Anterior cingulate cortex (tissue), 58 donors: ENCODE data around the gene RPS6KA2.
A peak's percentile ranks its signal among the peaks of the same experiment; 100 is the strongest.

Experiments
- DNase-seq, 58 donors: peaks; one replicate each; lab custom pipeline; 2025; lab: John Stamatoyannopoulos, UW

The RPS6KA2 gene

DNA sequence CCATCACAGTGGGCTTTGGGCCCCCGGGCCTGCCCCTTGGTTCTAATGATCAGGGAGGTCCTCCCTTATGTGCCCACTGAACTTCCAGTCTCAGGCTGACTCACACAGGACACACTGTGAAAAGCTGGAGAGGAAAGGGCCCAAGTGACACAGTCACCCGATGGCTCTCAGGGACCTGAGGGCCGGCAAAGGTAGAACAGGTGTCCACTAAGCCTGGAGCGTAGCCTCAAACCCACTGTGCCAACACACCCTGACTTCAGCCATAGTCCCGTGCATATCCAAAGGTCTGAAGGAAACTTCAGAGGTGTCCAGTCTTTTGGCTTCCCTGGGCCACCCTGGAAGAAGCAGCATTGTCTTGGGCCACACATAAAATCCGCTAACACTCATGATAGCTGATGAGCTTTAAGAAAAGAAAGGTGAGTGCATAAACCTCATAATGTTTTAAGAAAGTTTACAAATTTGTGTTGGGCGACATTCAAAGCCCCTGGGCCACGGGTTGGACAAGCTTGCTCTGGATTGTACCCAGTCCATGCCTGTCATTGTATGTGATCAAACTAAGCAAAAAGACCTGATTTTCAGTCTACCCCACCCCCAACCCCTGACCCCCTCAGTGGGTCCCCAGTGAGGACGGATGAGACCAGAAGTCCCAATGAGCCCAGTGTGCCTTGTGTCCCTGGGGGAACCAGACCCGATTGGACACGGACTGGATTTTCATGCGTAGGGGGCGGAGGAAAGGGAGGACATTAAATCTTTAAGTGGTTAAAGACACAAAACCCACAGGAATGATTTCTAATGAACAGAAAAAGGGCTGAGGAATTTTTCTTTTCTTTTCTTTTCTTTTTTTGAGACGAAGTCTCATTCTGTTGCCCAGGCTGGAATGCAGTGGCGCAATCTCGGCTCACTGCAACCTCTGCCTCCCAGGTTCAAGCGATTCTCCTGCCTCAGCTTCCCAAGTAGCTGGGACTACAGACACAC is 46.7 kb downstream of the RPS6KA2 start:
- no peak for DNase-seq

DNA sequence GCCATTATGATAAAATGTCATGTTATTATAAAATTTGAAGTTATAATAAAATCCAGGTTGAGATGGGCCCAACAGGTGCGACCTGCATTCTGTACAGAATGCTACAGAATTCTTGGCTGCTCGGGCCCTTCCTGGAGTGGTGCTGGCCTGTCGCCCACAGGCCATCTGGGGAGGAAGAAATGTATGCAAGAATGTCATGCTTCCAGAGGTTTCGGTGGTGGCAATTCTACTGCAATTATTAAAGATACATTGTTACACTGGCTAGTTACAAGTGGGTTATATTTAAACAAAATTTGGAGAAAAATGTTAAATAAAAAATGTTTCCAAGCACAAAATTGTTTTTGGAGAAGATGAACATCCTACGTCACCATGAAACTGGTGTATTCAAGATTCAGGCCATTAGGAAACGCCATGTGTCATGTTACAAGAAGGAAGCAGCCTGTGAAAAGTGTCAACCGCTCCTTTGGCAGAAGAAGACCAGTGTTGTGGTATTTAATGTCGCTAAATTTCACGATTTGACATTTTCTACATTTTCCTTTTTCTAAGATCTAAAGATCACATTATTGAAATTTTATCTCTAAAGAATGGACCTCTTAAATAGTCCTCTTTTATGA is 47.7 kb downstream of the RPS6KA2 start:
- DNase-seq: no peak

DNA sequence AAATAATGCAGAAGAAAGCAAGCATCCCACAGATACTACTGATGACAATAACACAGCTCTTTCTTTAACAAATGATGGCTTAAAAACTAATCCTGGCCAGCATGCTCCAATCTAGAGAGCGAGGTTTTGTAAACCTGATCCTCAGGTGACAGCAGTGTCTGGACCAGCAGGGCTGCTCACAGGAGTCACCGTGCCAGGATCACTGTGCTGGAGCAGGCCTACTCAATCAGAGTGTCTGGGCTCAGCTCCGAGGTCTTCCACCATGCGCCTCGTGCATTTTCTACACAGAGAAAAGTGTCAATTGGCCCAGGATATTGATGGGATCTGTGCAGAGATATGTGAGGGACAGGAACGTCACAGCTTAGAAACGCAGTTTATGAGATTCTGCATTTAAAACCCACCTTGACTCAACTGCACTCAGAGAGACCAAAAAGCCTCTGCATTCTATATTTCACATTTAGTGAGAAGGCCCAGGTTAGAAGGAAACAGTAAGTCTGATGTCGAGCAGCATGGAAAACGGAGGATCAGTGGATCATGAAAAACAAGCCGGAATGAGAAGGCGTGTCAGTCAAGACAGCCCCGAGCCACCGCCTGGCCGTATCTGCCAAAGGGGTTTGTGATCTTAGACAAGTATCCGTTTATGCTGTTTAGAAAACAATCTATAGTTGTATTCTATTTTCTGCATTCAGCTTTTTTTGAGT is 48.4 kb downstream of the RPS6KA2 start:
- no peak for DNase-seq

DNA sequence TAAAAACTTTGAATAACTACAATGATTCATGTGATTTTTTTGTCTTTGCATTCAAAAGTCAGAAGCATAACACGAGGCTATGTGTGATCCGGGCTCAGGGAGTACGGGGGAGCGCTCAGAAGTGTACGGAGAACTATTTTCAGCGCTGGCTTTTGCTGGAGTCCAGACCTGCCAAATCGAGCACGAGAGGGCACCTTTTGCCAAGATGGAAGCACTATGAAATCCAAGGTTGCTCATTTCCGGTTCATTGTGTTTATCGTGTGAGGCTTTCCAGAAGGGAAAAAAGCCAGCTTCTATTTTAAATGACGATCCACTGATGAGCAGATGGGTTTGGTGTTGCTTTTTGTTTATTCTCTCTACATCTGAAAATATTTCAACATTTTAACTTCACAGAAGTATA is 51.8 kb downstream of the RPS6KA2 start:
- DNase-seq: peak in 23 of 58 donors; percentile 21 to 65 (median 39)

DNA sequence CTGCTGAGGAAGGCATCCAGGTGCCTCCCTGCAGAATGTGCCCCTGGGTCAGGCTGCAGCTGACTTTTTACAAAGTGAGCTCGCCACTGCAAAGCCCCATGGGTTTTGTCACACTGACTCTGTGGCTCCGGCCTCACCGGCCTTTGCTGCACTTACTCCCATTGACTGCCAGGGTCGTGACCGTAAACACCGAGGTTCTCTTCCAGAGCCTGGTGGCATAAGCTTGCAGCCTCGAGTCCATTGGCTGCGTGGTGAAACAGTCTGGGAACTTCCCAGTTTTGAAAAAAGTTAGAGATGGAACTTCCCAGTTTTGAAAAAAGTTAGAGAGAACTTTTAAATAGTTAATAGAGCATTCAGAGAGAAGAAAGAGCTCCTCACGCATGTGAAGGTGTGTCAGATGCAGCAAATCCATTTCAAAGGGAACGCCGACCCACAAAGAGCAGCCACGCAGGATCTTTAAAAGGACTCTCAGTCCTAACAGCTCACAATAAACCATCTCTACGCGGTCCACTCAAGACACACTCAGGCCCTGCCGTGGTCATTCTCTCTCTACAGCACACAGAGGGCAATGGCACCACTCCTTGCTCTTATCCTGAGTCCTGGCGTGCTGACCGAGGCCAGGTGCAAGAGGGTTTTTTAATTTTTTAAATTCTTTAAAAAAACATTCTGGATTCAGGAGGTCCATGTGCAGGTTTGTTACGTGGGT is 53.4 kb downstream of the RPS6KA2 start:
- DNase-seq: no peak

DNA sequence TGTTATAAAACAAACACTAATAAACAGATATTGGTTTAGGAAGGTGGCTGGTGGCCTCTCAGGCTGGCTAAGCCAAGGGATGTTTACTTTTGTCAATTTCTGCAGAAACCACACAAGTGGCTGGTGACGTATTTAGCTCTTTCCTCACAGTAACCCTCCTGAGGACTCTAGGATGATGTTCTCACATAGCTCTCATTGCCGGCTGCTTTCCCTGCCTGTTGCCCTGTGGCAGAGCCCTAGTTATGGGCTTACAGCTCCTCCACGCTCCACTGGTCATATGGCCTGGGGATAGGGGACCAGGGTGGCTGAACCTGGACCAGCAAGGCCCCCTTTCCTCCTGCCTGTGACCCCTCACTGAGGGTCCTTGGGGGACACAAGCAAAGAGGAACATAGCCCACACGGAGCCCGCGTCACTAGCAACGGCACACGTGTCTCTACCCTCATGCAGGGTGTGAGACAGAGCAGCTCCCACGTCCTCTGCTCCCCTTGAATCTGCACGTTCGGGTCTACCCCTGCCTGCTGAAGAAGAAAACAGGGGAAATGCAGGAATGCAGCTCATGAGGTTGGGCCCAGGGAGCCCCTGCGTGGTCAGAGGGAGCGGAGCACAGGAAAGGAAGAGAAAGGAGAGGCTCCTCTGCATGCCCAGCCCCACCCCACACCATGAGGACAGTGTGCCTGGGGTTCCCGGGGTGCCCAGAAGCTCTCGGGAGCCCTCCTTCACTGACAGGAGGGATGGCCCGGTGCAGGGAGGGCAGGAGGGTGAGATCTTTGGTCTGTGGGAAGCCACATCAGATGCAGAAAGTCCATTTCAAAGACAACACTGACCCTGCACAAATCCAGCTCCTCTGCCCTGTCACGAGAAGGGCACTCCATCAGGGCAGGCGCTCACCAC is 54.4 kb downstream of the RPS6KA2 start:
- DNase-seq: no peak

DNA sequence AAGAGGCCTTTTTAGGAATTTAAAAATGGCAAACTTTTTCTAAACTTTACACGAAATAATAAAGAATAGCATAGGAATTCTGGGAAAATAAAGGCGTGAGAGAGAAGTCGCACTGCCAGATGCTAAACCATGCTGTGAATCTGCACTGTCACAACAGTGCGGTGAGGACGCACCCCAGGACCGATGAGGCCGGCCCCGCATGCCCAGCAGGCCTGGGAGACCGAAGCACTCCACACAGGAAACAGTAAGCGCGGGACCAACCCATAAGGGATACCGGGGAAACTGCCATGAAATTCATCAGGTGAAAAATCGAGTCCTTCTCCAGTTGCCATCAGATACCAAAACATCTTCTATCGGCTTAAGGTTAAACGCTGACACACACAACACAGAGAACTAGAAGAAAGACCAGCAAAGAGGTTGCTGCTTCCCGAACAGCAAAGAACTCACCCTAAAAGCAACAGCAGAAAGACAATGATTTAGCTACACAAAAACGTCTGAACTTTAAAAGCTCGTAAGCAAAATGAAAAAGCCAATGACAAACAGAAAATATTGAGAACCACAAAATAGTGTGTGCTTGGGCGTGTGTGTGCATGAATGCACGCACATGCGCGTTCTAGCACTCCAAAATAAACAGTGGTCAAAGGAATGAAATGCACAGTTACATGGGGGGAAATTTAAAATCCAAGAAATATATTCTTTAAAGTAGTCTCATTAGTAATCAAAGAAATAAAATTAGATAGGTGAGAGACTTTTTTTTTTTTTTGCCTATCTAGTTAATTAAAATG is 55.9 kb downstream of the RPS6KA2 start:
- no peak for DNase-seq

DNA sequence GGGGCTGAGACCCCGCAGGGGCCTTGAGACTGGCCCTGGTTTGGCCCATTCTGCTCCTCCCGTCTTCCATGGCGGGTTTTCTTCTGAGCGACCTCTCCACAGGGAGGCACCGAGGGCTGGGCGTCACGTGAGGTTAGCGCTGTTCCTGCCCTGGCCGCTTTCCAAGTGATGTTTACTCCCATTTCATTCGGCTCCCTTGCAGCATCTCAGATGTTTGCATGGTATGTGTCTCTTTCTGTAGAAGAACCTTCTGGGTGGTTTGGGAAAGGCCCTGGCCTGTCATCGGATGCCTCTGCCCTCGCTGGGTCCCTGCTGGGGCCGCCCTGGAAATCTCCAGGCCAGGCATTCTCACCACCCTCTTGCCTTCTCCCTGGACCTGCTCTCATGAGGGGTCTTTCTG is 57.8 kb downstream of the RPS6KA2 start:
- no peak for DNase-seq

DNA sequence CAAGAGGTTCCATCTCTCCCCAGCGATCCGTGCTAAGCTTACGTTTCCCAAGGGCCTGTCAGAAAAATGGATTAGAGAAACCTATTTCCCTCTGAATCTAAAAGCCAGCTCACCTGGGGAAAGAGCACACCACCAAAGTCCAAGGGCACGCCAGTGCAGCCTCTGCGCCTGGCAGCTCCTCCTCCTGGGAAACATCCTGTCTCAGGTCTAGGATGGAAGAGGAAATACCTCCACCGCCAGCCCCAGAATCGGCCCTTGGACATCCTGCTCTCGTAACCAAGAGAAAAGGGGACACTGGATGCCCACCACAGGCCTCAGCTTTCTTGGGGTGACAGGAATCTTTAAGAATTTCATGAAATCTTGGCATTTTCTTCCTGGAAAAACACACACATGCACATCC is 59.2 kb downstream of the RPS6KA2 start:
- DNase-seq: no peak

DNA sequence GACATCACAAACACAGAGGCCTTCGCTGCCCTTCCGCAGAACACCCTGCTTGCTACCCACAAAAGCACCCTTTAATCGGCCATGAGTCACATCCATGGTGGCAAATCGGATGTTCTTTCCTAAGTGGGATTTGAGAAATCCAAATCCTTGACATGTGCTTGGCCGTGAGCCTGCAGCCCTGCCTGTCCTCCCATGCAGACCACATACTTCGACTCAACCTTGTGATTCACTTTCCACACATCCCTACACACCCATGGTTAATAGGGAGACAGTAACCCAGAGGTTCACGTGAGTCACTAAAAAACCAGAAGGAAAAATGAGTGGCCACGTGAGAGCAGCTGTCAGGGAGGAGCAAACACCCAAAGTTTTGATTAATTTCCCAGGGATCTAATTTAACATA is 59.9 kb downstream of the RPS6KA2 start:
- no peak for DNase-seq

DNA sequence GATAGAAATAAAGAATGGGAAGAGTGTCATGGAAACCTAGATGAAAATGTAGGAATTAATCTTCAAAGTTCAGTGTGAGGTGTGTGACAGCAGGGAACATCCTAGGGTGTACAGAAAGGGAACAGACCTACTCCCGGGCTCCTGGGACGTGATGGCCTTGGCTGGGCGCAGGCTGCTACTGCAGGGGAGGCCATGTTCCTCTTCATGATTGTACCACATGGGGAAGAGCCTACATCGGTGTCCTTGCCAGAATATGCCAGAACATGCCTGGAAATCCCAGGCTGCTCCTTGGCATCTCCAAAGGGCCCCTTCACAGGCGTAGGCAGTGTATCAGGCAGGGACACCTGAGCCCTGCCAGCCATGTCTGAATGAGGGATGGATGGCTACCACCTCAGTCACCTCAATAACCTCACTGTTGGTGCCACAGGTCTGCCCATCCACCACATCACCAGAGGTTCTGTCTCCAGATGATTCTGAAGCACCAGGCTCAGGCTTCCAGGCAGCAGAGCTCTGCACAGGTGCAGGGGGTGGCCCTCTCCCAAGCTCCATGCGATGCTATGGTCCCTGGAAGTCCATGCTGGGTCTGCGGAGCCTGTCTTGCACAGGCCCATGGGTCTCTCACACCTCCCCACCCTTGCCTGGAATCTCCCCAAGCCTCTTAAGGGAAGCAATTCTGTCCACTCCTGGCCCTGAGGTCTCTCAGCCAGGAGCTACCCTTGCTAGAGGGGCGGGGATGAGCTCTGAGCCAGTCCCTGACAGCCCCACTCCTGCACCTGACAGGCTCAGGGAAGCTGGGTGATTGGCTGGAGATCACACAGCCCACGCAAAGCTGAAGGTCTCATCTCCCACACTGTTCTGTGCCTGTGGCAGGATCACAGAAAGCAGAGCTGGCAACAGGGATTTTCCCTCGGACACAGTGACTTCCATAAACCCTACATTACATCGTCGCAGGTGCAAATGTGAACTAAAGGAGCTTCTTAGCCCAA is 60.7 kb downstream of the RPS6KA2 start:
- DNase-seq: no peak

DNA sequence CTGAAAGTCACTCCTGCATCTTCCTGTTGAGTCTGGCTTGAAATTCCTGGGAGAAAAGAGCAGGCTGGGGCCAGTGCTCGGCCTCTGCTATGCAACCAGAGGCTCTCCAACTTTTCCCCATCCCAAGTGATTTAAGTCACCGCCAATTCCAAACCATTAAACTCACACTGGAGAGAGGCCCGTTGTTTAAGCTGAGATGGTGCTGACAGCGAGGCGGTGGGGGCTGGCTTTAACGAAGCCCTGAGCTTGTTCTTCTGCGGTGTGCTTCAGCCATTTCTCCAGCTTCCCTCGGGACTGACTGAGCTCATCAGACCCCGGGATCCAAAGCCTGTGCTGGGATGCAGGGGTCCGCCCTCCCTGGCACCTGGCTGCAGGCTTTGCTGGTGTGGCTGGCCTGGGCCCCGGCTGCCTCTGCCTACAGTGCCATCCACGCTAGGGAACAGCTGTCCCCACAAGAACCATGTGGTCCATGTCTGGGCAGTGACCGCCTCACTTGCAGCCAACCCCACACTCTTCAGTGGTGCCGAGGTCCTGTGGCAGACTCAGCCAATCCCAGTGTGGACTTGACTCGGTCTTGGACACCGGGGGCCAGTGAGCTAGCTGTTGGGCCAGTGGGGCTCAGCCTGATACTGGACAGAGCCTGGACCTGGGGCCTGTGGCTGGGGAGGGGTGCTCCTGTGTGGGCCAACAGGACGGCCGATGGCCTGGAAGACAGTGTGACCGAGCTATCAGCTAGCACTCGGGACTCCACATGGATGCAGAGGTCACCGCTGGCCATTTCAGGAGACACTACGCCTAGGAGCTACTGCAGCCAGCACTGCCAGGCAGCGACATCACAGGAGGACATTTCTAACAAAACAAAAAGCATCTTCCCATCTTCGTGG is 61.7 kb downstream of the RPS6KA2 start:
- DNase-seq: no peak

DNA sequence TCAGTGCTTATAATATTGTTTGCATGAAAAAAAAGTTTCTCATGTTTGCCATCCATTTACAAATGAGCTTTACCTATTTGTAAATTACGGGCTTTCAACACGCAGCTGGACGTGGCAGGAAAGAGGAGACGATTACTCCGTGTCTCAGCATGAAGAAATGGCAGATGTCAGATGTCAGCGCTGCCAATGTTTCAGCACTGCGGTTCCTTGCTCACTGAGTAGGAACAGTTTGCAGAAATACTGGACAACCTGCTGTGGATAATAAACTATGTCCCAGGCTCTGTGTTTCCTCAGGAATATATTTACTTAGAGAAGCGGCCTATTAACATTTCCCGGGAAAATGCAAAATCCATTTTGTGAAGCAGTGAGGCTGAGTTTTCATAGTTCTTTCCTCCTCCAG is 63.2 kb downstream of the RPS6KA2 start:
- no peak for DNase-seq

DNA sequence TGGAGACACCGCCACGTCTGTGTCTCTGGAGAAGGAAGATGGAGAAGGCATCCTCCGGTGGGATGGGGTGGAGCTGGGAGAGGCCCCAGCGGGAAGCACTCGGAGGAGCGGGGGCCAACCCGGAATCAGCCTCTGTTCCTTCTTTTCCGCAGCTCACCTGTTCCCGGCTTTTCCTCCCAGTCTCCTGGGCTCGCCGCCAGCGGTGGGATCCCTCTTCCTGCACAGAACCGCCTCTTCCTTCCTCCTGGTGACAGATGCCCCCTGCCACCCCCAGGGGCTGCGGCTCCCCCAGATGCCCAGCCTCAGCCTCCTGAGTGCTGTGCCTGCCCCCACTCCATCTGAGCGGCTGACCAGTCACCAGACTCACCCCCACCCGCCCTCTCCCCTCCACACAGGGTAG is 63.9 kb downstream of the RPS6KA2 start:
- DNase-seq: no peak

DNA sequence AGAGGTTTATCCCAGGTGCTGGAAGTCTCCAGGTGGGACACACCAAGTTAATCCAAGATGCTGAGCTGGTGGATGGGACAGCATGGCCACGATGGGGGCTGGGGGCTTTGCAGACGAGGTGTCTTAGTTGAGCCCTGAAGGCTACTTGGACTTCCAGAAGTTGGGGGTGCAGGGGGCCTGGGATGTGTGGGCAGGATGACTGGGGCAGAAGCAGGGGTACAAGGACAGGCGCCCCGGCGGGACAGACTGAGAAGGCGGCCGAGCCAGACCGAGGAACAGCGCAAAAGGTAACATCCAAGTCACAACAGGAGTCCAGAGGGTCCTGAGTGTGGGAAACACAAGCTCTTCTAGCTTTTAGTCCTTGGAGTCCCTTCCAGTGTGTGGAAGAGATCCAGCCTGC is 64.3 kb downstream of the RPS6KA2 start:
- no peak for DNase-seq

DNA sequence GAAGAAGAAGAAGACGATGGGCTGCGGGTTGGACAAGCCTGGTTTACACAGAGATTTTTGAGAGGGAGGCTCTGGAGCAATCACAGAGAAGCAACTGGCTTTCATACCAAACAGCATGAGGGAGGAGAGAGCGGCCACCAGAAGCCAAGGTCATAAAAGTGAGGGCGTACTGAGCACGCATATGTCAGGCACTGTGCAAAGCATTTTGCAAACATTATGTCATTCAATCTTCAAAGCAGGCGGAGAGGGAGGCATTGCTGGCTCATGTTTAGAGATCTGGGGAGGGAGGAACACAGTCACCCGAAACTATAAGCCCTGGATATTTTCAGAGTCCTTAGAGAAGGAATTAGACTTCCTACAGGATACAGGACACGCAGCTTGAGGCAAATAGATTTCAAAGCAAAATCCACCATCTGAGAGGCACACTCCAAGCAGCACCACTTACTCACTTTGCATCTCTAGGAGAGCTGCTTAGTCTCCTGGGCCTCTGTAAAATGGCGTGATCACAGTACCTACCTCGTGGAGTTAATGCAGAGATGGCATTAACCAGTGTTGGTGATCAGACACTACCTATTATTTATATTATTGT is 65.2 kb downstream of the RPS6KA2 start:
- no peak for DNase-seq
